ENCODE measurements around the gene IPO4.

IPO4 gene

DNA sequence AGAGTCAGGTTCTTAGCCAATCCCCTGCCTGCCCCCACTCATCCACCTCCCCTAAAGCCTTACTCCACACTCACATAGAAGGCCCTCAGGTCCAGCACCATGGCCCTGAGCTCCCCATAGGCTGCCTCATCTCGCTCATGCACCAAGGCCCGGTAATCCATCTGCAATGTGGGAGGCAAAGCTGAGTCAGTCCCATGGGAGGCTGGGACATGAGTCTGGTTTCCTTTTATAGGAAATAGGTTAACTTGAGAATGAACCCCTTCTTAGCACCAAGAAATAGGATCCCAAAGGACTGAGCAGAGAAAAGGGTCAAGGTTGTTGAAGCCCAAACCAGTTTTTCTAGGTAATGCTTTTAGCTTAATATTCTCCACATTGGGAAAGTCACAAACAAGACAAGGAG lies 45.1 kb downstream of the IPO4 start:
- DNase-seq (ENCODE audit: low read depth, low spot score), result no peak
- H3K9me3 ChIP-seq (ENCODE audit: insufficient read depth, low read length), result no peaks in the 10 kb centered on the region
- no peaks in the 10 kb centered on the region for H3K27me3 ChIP-seq (ENCODE audit: insufficient read depth, insufficient read length)
- no peaks in the 10 kb centered on the region for H3K4me1 ChIP-seq (ENCODE audit: insufficient read depth, insufficient read length)
- TF ChIP-seq YY1 (IDR thresholded peaks at IDR 0.05; ENCODE audit: insufficient read depth, insufficient read length) (no peak), SUZ12 (IDR thresholded peaks at IDR 0.05; ENCODE audit: extremely low read depth, insufficient read depth, insufficient read length) (no peak), ZNF274 (IDR thresholded peaks at IDR 0.05; ENCODE audit: low read depth, low read length) (no peak)
- H3K4me3 ChIP-seq (ENCODE audit: insufficient read length, low read depth), result no peak overlapping the region
- peaks cover 35% of the 10 kb centered on the region for H3K36me3 ChIP-seq (ENCODE audit: insufficient read depth, insufficient read length, low read length)
- H3K9ac ChIP-seq (ENCODE audit: insufficient read length, low read depth), result no peak overlapping the region

DNA sequence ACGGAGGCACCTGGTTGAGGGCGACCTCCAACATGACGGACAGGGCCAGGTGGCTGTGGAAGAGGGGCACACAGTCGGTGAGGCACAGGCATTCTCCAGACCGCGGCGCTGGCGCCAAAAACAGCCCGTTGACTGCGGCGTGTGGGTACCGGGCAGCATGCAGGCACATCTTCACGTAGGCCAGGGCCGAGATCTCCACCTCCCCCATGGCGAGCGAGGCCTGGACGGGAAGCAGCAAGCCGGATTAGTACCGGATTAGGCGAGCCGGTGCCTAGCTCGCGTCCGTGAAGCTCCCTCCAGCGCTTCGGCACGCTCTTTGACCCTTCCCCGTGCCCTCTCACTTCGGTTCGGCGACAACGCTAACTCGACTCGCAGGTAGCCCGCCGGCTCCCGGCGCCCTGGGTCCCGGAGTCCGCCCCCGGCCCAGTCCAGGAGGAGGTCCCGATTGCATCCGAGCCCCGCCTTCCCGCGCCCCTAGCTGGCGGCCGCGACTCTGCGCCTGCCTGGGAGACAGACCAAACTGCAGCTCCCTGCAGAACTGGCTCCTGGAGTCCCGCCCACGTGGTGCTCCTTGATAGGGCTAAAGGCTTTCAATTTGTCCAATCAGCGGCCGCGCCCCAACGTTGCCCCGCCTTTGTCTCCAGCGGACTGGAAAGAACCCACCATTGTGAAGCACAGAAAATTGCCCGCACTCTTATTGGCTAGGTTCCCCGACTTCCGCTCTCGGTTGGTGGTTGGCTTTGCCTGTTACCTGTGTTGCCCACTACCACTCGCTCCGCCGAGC lies 47.3 kb downstream of the IPO4 start, which contains the start of gene EMC9:
EMC9 (minus strand) TSS at position 495 of the 784 bp plus-strand sequence; CDS start at position 208, 287 bp downstream.
- H3K36me3 ChIP-seq (ENCODE audit: insufficient read depth, insufficient read length, low read length), result peaks cover 49% of the 10 kb centered on the region
- peak; percentile 96 for DNase-seq (ENCODE audit: low read depth, low spot score)
- no peaks in the 10 kb centered on the region for H3K4me1 ChIP-seq (ENCODE audit: insufficient read depth, insufficient read length)
- H3K9me3 ChIP-seq (ENCODE audit: insufficient read depth, low read length), result no peaks in the 10 kb centered on the region
- no peaks in the 10 kb centered on the region for H3K27me3 ChIP-seq (ENCODE audit: insufficient read depth, insufficient read length)
- H3K9ac ChIP-seq (ENCODE audit: insufficient read length, low read depth), result peak within 1 kb of the TSS; percentile 97
- TF ChIP-seq SUZ12 (IDR thresholded peaks at IDR 0.05; ENCODE audit: extremely low read depth, insufficient read depth, insufficient read length), result no peak
- peak within 1 kb of the TSS; percentile 82 for H3K4me3 ChIP-seq (ENCODE audit: insufficient read length, low read depth)

DNA sequence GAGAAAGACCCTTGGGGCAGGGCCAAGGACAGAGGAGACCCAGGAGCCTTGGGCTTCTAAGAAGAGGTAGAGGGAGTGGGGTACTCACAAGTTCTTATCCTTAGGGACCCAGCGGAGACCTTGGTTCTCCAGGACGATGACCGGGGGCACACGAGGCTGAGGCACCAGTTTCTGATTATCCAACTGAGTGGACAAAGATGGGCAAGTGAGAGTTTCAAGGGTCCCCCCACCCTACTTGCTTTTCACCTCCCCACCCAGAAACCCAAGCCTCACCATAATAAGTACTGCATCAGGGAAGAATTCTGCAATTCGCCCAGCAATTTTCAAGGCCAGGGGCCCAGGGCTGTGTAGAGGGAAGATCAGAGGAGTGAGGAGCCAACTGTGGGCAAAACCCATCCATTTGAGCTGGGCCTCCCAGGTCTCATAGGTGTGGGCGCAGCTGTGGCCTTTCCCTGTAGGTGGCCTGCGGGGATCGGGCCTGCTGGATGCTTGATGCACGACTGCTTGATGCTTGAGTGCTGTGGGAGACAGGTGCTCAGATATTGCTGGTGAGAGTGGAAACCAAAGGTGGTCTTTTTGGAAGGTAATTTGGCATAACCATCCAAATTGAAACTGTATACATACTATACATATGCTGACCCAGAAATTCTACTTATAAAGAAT lies 49.2 kb downstream of the IPO4 start:
- H3K27me3 ChIP-seq (ENCODE audit: insufficient read depth, insufficient read length), result peaks cover 4% of the 10 kb centered on the region
- H3K9ac ChIP-seq (ENCODE audit: insufficient read length, low read depth), result no peak overlapping the region
- no peak for TF ChIP-seq ZNF274 (IDR thresholded peaks at IDR 0.05; ENCODE audit: low read depth, low read length)
- TF ChIP-seq SUZ12 (IDR thresholded peaks at IDR 0.05; ENCODE audit: extremely low read depth, insufficient read depth, insufficient read length), result no peak
- TF ChIP-seq YY1 (IDR thresholded peaks at IDR 0.05; ENCODE audit: insufficient read depth, insufficient read length), result no peak
- H3K36me3 ChIP-seq (ENCODE audit: insufficient read depth, insufficient read length, low read length), result peaks cover 40% of the 10 kb centered on the region
- no peaks in the 10 kb centered on the region for H3K4me1 ChIP-seq (ENCODE audit: insufficient read depth, insufficient read length)
- H3K9me3 ChIP-seq (ENCODE audit: insufficient read depth, low read length), result no peaks in the 10 kb centered on the region
- H3K4me3 ChIP-seq (ENCODE audit: insufficient read length, low read depth), result no peak overlapping the region
- no peak for DNase-seq (ENCODE audit: low read depth, low spot score)

DNA sequence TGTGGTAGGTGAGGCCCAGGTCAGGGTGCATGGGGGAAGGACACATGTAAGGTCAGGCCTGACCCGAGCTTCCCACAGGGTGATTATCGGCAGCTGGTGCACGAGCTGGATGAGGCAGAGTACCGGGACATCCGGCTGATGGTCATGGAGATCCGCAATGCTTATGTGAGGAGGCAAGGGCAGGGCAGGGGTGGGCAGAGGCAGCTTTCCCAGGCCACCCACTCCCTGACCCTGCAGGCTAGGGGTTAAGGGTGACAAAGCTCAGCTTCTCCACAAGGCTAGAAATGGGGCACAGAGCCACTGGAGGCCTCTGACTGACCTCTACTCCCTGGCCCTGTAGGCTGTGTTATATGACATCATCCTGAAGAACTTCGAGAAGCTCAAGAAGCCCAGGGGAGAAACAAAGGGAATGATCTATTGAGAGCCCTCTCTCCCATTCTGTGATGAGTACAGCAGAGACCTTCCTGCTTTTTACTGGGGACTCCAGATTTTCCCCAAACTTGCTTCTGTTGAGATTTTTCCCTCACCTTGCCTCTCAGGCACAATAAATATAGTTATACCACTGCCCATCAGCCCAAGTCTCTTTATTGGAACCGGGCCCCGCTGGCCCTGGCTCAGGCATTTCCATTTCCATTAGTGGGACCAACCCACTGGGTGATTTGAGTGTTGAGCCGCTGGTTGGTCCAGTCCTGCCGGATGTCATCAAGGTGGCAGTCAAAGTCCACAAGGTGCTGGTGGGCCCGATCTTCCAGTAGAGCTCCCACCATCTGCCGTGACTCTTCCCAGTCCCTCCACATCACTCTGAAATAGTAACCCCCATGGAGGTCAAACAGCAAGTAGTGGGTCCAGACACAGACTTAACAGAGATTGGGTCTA lies 50.0 kb downstream of the IPO4 start:
- Histone ChIP-seq H3K36me3 (ENCODE audit: insufficient read depth, insufficient read length, low read length) (peaks cover 34% of the 10 kb centered on the region), H3K27me3 (ENCODE audit: insufficient read depth, insufficient read length) (peaks cover 4% of the 10 kb centered on the region), H3K9ac (ENCODE audit: insufficient read length, low read depth) (no peak overlapping the region), H3K4me1 (ENCODE audit: insufficient read depth, insufficient read length) (no peaks in the 10 kb centered on the region), H3K4me3 (ENCODE audit: insufficient read length, low read depth) (no peak overlapping the region), H3K9me3 (ENCODE audit: insufficient read depth, low read length) (no peaks in the 10 kb centered on the region)
- DNase-seq (ENCODE audit: low read depth, low spot score), result no peak
- TF ChIP-seq SUZ12 (IDR thresholded peaks at IDR 0.05; ENCODE audit: extremely low read depth, insufficient read depth, insufficient read length), result no peak
- TF ChIP-seq ZNF274 (IDR thresholded peaks at IDR 0.05; ENCODE audit: low read depth, low read length), result no peak
- no peak for TF ChIP-seq YY1 (IDR thresholded peaks at IDR 0.05; ENCODE audit: insufficient read depth, insufficient read length)

DNA sequence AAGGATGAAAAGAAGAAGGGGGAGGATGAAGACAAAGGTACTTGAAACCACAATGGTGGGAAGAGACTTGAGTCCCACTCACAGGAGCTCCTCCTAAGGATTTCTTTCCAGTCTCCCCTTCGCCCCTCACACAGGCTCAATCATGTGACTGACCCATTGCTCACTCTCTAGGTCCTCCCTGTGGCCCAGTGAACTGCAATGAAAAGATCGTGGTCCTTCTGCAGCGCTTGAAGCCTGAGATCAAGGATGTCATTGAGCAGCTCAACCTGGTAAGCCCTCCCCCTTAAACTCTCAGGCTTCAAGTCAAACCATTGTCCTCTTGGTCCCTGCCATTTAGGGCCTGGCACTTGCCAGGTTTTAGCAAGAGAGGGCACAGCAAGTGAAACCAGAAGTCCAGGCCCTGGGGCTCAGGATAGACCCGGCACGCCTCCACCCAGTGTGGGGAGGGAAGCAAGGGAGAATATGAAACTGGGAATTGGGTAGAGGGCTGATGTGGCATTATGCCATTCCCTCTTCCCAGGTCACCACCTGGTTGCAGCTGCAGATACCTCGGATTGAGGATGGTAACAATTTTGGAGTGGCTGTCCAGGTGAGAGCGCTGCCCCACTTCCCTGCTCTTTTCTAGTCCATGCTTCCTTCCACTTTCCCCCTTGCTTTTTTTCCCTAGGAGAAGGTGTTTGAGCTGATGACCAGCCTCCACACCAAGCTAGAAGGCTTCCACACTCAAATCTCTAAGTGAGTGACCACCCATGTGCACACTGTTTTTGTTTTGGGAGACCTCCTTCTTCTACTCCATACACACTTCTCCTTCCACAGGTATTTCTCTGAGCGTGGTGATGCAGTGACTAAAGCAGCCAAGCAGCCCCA lies 50.9 kb downstream of the IPO4 start:
- no peak for DNase-seq (ENCODE audit: low read depth, low spot score)
- no peaks in the 10 kb centered on the region for H3K4me1 ChIP-seq (ENCODE audit: insufficient read depth, insufficient read length)
- no peak overlapping the region for H3K4me3 ChIP-seq (ENCODE audit: insufficient read length, low read depth)
- H3K9me3 ChIP-seq (ENCODE audit: insufficient read depth, low read length), result no peaks in the 10 kb centered on the region
- no peak overlapping the region for H3K9ac ChIP-seq (ENCODE audit: insufficient read length, low read depth)
- peaks cover 25% of the 10 kb centered on the region for H3K36me3 ChIP-seq (ENCODE audit: insufficient read depth, insufficient read length, low read length)
- H3K27me3 ChIP-seq (ENCODE audit: insufficient read depth, insufficient read length), result peaks cover 4% of the 10 kb centered on the region
- no peak for TF ChIP-seq YY1 (IDR thresholded peaks at IDR 0.05; ENCODE audit: insufficient read depth, insufficient read length)
- no peak for TF ChIP-seq ZNF274 (IDR thresholded peaks at IDR 0.05; ENCODE audit: low read depth, low read length)
- no peak for TF ChIP-seq SUZ12 (IDR thresholded peaks at IDR 0.05; ENCODE audit: extremely low read depth, insufficient read depth, insufficient read length)

DNA sequence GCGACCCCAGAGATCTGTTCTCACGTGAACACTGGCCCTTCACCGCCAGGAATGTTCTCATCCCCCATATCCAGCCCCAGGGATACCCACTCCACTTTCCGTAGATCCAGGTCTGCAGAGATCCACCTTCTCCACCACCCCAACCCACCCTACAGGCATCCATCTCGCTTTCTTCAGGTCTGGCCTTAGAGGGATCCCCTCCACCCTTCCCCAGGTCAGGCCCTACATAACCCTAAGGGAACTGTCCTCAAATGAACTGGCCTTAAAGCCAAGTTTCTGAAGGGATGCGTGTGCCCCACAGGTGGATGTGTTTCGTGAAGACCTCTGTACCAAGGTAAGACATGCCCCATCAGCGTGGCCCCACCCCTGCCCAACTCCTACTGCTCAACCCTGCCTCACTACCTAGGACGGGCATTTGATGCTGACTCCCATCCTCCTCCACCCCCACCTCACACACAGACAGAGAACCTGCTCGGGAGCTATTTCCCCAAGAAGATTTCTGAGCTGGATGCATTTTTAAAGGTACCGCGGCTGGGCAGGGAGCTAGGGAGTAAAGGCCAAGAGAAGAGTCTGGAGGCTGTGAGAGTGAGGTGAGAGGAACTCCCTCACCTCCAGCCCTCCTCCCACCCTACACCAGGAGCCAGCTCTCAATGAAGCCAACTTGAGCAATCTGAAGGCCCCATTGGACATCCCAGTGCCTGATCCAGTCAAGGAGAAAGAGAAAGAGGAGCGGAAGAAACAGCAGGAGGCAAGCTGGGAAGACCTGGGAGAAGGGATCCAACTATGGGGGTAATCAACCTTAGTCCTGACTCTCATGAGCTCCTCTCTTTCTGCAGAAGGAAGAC lies 51.7 kb downstream of the IPO4 start:
- Histone ChIP-seq H3K27me3 (ENCODE audit: insufficient read depth, insufficient read length) (peaks cover 4% of the 10 kb centered on the region), H3K4me3 (ENCODE audit: insufficient read length, low read depth) (peak overlapping the region; percentile 66), H3K9me3 (ENCODE audit: insufficient read depth, low read length) (no peaks in the 10 kb centered on the region), H3K36me3 (ENCODE audit: insufficient read depth, insufficient read length, low read length) (peaks cover 25% of the 10 kb centered on the region), H3K4me1 (ENCODE audit: insufficient read depth, insufficient read length) (peaks cover 6% of the 10 kb centered on the region), H3K9ac (ENCODE audit: insufficient read length, low read depth) (peak overlapping the region; percentile 77)
- no peak for DNase-seq (ENCODE audit: low read depth, low spot score)
- no peak for TF ChIP-seq YY1 (IDR thresholded peaks at IDR 0.05; ENCODE audit: insufficient read depth, insufficient read length)
- no peak for TF ChIP-seq SUZ12 (IDR thresholded peaks at IDR 0.05; ENCODE audit: extremely low read depth, insufficient read depth, insufficient read length)
- no peak for TF ChIP-seq ZNF274 (IDR thresholded peaks at IDR 0.05; ENCODE audit: low read depth, low read length)
